H9 (cell line): ENCODE results near the gene NUP214. TPM values are rescaled to one million over a fixed set of nuclear protein-coding genes. Genes with fewer than 3 reads are reported as not detected.

Experiments used
- DNase-seq: peaks from one replicate; pipeline ENCODE4 v3.0.0-alpha.2; 2017
- H2AFZ ChIP-seq: one replicate; pipeline ENCODE4 v1.6.1; 2013; ENCODE audit warnings: mild to moderate bottlenecking, low read length, control low read depth, moderate library complexity
- H2AK5ac ChIP-seq: 2 replicates; pipeline ENCODE4 v1.6.1; 2013; ENCODE audit warnings: low read length, control low read depth, mixed read lengths; ENCODE audit not compliant: insufficient read length
- H2BK120ac ChIP-seq: one replicate; pipeline ENCODE4 v1.6.1; 2013; ENCODE audit warnings: low read depth, mild to moderate bottlenecking, low read length, control low read depth, inconsistent platforms; ENCODE audit not compliant: poor library complexity, severe bottlenecking
- H2BK12ac ChIP-seq: 2 replicates; pipeline ENCODE4 v1.6.1; 2013; ENCODE audit warnings: low read length, control low read depth, mixed read lengths, low read depth; ENCODE audit not compliant: insufficient read length
- H2BK15ac ChIP-seq: 2 replicates; pipeline ENCODE4 v1.6.1; 2013; ENCODE audit warnings: low read depth, low read length, control low read depth
- H2BK20ac ChIP-seq: one replicate; pipeline ENCODE4 v1.6.1; 2013; ENCODE audit warnings: low read depth, mild to moderate bottlenecking, low read length, control low read depth, inconsistent platforms; ENCODE audit not compliant: poor library complexity, severe bottlenecking
- H2BK5ac ChIP-seq: 2 replicates; pipeline ENCODE4 v1.6.1; 2013; ENCODE audit warnings: low read length, control low read depth, mixed read lengths; ENCODE audit not compliant: insufficient read length
- H3K14ac ChIP-seq: 2 replicates; pipeline ENCODE4 v1.6.1; 2013; ENCODE audit warnings: low read length, control low read depth; ENCODE audit not compliant: insufficient read depth
- H3K18ac ChIP-seq: 2 replicates; pipeline ENCODE4 v1.6.1; 2013; ENCODE audit warnings: low read depth, mild to moderate bottlenecking, mixed read lengths, low read length, control low read depth; ENCODE audit not compliant: insufficient read length
- H3K23ac ChIP-seq: 2 replicates; pipeline ENCODE4 v1.6.1; 2013; ENCODE audit warnings: low read length, control low read depth, mixed read lengths, low read depth; ENCODE audit not compliant: insufficient read length
- H3K23me2 ChIP-seq: 2 replicates; pipeline ENCODE4 v1.6.1; 2013; ENCODE audit warnings: low read depth, mild to moderate bottlenecking, mixed read lengths, low read length, control low read depth; ENCODE audit not compliant: insufficient read length, poor library complexity, severe bottlenecking
- H3K27ac ChIP-seq: 2 replicates; pipeline ENCODE4 v1.5.1; 2013; ENCODE audit warnings: low read length, control low read depth, mixed read lengths, low read depth; ENCODE audit not compliant: insufficient read length
- H3K27me3 ChIP-seq: 2 replicates; pipeline ENCODE4 v1.6.1; 2013; ENCODE audit warnings: low read length, control low read depth, inconsistent platforms; ENCODE audit not compliant: insufficient read depth
- H3K4ac ChIP-seq: 2 replicates; pipeline ENCODE4 v1.6.1; 2013; ENCODE audit warnings: low read depth, mild to moderate bottlenecking, control low read depth, inconsistent platforms, low read length, moderate library complexity
- H3K4me1 ChIP-seq: 2 replicates; pipeline ENCODE4 v1.6.1; 2013; ENCODE audit warnings: low read length, control low read depth, inconsistent platforms; ENCODE audit not compliant: insufficient read depth
- H3K4me2 ChIP-seq: 2 replicates; pipeline ENCODE4 v1.6.1; 2013; ENCODE audit warnings: low read length, control low read depth, mixed read lengths; ENCODE audit not compliant: insufficient read length, insufficient read depth
- H3K56ac ChIP-seq: 2 replicates; pipeline ENCODE4 v1.6.1; 2013; ENCODE audit warnings: low read depth, mild to moderate bottlenecking, mixed read lengths, low read length, control low read depth; ENCODE audit not compliant: insufficient read length
- H3K79me1 ChIP-seq: 2 replicates; pipeline ENCODE4 v1.6.1; 2013; ENCODE audit warnings: low read depth, mild to moderate bottlenecking, moderate library complexity, low read length, control low read depth, inconsistent platforms; ENCODE audit not compliant: insufficient read depth, poor library complexity, severe bottlenecking
- H3K79me2 ChIP-seq: 2 replicates; pipeline ENCODE4 v1.6.1; 2013; ENCODE audit warnings: low read length, control low read depth, inconsistent platforms; ENCODE audit not compliant: insufficient read depth
- H3K9ac ChIP-seq: 2 replicates; pipeline ENCODE4 v1.6.1; 2013; ENCODE audit warnings: low read length, control low read depth, mixed read lengths; ENCODE audit not compliant: insufficient read length; ENCODE audit errors: extremely low read depth
- H3K9me3 ChIP-seq: one replicate; pipeline ENCODE4 v1.6.1; 2013; ENCODE audit warnings: low read depth, low read length, inconsistent platforms; ENCODE audit not compliant: control insufficient read depth
- H3T11ph ChIP-seq: one replicate; pipeline ENCODE4 v1.6.1; 2013; ENCODE audit warnings: mild to moderate bottlenecking, low read length, control low read depth, inconsistent platforms
- H4K20me1 ChIP-seq: one replicate; pipeline ENCODE4 v1.6.1; 2013; ENCODE audit not compliant: control insufficient read depth, insufficient read length, insufficient read depth
- H4K5ac ChIP-seq: 2 replicates; pipeline ENCODE4 v1.6.1; 2013; ENCODE audit warnings: low read depth, mild to moderate bottlenecking, mixed read lengths, low read length, control low read depth; ENCODE audit not compliant: insufficient read length
- H4K8ac ChIP-seq: replicated peaks from 2 replicates; pipeline ENCODE4 v1.6.1; 2013; ENCODE audit warnings: low read length, control low read depth, mixed read lengths, low read depth; ENCODE audit not compliant: insufficient read length
- H4K91ac ChIP-seq: 2 replicates; pipeline ENCODE4 v1.6.1; 2013; ENCODE audit warnings: low read depth, mild to moderate bottlenecking, moderate library complexity, mixed read lengths, low read length, control low read depth; ENCODE audit not compliant: insufficient read length
- H3K27ac Mint-ChIP-seq, 3 experiments: 2 replicates in 2 of 3; 3 replicates in 1 of 3; pipeline ENCODE4 v1.8.0; 2020 to 2021; ENCODE audit warnings: mixed read lengths in 3 of 3, mild to moderate bottlenecking in 1 of 3, moderate library complexity in 1 of 3
- H3K27me3 Mint-ChIP-seq: 2 replicates; pipeline ENCODE4 v1.8.0; 2021; ENCODE audit warnings: low read depth, mild to moderate bottlenecking, moderate library complexity, mixed read lengths
- H3K36me3 Mint-ChIP-seq, 3 experiments: 2 replicates in 2 of 3; 3 replicates in 1 of 3; pipeline ENCODE4 v1.8.0; 2020 to 2021; ENCODE audit warnings: low read depth in 3 of 3, mixed read lengths in 3 of 3; ENCODE audit not compliant: insufficient read depth in 1 of 3
- H3K4me1 Mint-ChIP-seq, 2 experiments: 2 replicates each; pipeline ENCODE4 v1.8.0; 2020; ENCODE audit warnings: mixed read lengths in 2 of 2
- H3K4me3 Mint-ChIP-seq, 2 experiments: 2 replicates in 1 of 2; 3 replicates in 1 of 2; pipeline ENCODE4 v1.8.0; 2020 to 2021; ENCODE audit warnings: mild to moderate bottlenecking in 2 of 2, mixed read lengths in 2 of 2, moderate library complexity in 1 of 2
- H3K9me3 Mint-ChIP-seq, 2 experiments: 2 replicates in 1 of 2; 3 replicates in 1 of 2; pipeline ENCODE4 v1.8.0; 2020; ENCODE audit warnings: mild to moderate bottlenecking in 2 of 2, mixed read lengths in 2 of 2, moderate library complexity in 1 of 2
- CTCF ChIP-seq: fragments of 200-600 bp; sonication (generic); conservative IDR thresholded peaks from 3 replicates; pipeline ENCODE4 v1.8.0; 2021; ENCODE audit warnings: antibody characterized with exemption, mild to moderate bottlenecking
- WGBS: extraction: QIAGEN DNeasy Blood & Tissue Kit; methylation state at CpG from one replicate; pipeline ENCODE4 v1.1.7; 2013; ENCODE audit warnings: missing lambda C conversion rate, low lambda C conversion rate, mixed read lengths; ENCODE audit not compliant: insufficient read length; ENCODE audit errors: extremely low coverage; 5-methylcytosine and 5-hydroxymethylcytosine counted together
- total RNA-seq: library from RNA; stranded (reverse); gene quantifications from 2 replicates; pipeline ENCODE4 v1.2.1, GENCODE V29; 2021

The NUP214 gene
- total RNA-seq, 1 experiment from 2014 or later: 53.8 TPM

- H2BK15ac ChIP-seq: no peak overlapping the region
- WGBS: no CpG with 5 or more reads among the region's 10 CpGs
- no peak for TF ChIP-seq CTCF
- H3K27ac Mint-ChIP-seq: no peak overlapping the region
- no peaks in the 10 kb centered on the region for H3K9me3 ChIP-seq
- H4K5ac ChIP-seq: no peak overlapping the region
- no peak overlapping the region for H3K4me2 ChIP-seq
- no peaks in the 10 kb centered on the region for H3K27me3 Mint-ChIP-seq
- no peak overlapping the region for H3K18ac ChIP-seq
- H3K23me2 ChIP-seq: no peaks in the 10 kb centered on the region
- H3K4me3 Mint-ChIP-seq: no peak overlapping the region
- no peak overlapping the region for H4K8ac ChIP-seq
- no peaks in the 10 kb centered on the region for H4K20me1 ChIP-seq
- no peak overlapping the region for H3K56ac ChIP-seq
- no peak overlapping the region for H3K14ac ChIP-seq
- no peak overlapping the region for H2BK12ac ChIP-seq
- H3K79me1 ChIP-seq: no peaks in the 10 kb centered on the region
- H3K9ac ChIP-seq: no peak overlapping the region
- no peak overlapping the region for H2BK20ac ChIP-seq
- H3K27me3 ChIP-seq: no peaks in the 10 kb centered on the region
- no peak overlapping the region for H2BK5ac ChIP-seq
- H3K9me3 Mint-ChIP-seq: no peaks in the 10 kb centered on the region
- no peak overlapping the region for H4K91ac ChIP-seq
- H2AK5ac ChIP-seq: no peak overlapping the region
- no peaks in the 10 kb centered on the region for H3K79me2 ChIP-seq
- no peak overlapping the region for H3K27ac ChIP-seq
- H3K4me1 Mint-ChIP-seq: no peaks in the 10 kb centered on the region
- H3T11ph ChIP-seq: no peak overlapping the region
- no peak overlapping the region for H2AFZ ChIP-seq
- no peak for DNase-seq
- no peak overlapping the region for H3K23ac ChIP-seq
- H3K4me1 ChIP-seq: no peaks in the 10 kb centered on the region
- peaks cover 23 to 60% (median 37%) of the 10 kb centered on the region in 3 experiments; a peak in 6 of 7 replicates for H3K36me3 Mint-ChIP-seq
- no peak overlapping the region for H3K4ac ChIP-seq
- no peak overlapping the region for H2BK120ac ChIP-seq
Observed at GRCh38 chr9:131173995-131174394, 48.6 kb downstream of the NUP214 start.
